MM.1S (cell line): ENCODE results near the gene HOMER1.

Experiments
- DNase-seq: peaks from one replicate; pipeline ENCODE4 v3.0.0-alpha.2; 2015
- H2AFZ ChIP-seq: fragments of 300-600 bp; sonication (generic); 2 replicates; pipeline ENCODE4 v1.6.0; 2016; ENCODE audit warnings: antibody characterized with exemption, low read length
- H3F3A ChIP-seq: fragments of 300-600 bp; sonication (generic); 2 replicates; pipeline ENCODE4 v1.6.1; 2016; ENCODE audit warnings: mild to moderate bottlenecking, antibody characterized with exemption, low read length, moderate library complexity, mixed read lengths; ENCODE audit not compliant: insufficient read depth
- H3K27ac ChIP-seq: fragments of 300-600 bp; sonication (generic); 2 replicates; pipeline ENCODE4 v1.5.1; 2016; ENCODE audit warnings: mild to moderate bottlenecking, low read length
- H3K27me3 ChIP-seq: fragments of 300-600 bp; sonication (generic); replicated peaks from 2 replicates; pipeline ENCODE4 v1.6.0; 2016; ENCODE audit warnings: low read length; ENCODE audit not compliant: insufficient read depth
- H3K36me3 ChIP-seq: fragments of 300-600 bp; sonication (generic); replicated peaks from 2 replicates; pipeline ENCODE4 v1.6.1; 2016; ENCODE audit warnings: mild to moderate bottlenecking, low read length, mixed read lengths; ENCODE audit not compliant: insufficient read depth
- H3K4me1 ChIP-seq: fragments of 300-600 bp; sonication (generic); 2 replicates; pipeline ENCODE4 v1.6.1; 2016; ENCODE audit warnings: low read length, mixed read lengths
- H3K4me2 ChIP-seq: fragments of 300-600 bp; sonication (generic); 2 replicates; pipeline ENCODE4 v1.6.0; 2016; ENCODE audit warnings: low read depth, low read length
- H3K4me3 ChIP-seq: fragments of 300-600 bp; sonication (generic); 2 replicates; pipeline ENCODE4 v1.5.1; 2016; ENCODE audit warnings: low read length, mixed read lengths
- H3K79me2 ChIP-seq: fragments of 300-600 bp; sonication (generic); 2 replicates; pipeline ENCODE4 v1.6.1; 2016; ENCODE audit warnings: mixed run types, low read length, mixed read lengths
- H3K9ac ChIP-seq: fragments of 300-600 bp; sonication (generic); 2 replicates; pipeline ENCODE4 v1.6.1; 2016; ENCODE audit warnings: low read length, mixed read lengths
- H3K9me2 ChIP-seq: fragments of 300-600 bp; sonication (generic); replicated peaks from 2 replicates; pipeline ENCODE4 v1.6.1; 2016; ENCODE audit warnings: mild to moderate bottlenecking, low read length, mixed read lengths; ENCODE audit not compliant: insufficient read depth
- H3K9me3 ChIP-seq: fragments of 300-600 bp; sonication (generic); replicated peaks from 2 replicates; pipeline ENCODE4 v1.6.1; 2016; ENCODE audit warnings: mild to moderate bottlenecking, low read length, mixed read lengths; ENCODE audit not compliant: insufficient read depth
- H4K20me1 ChIP-seq: fragments of 300-600 bp; sonication (generic); 2 replicates; pipeline ENCODE4 v1.6.1; 2016; ENCODE audit warnings: mild to moderate bottlenecking, low read length, moderate library complexity, mixed read lengths; ENCODE audit not compliant: insufficient read depth
- EZH2 ChIP-seq: fragments of 300-600 bp; sonication (generic); optimal IDR thresholded peaks from 2 replicates; pipeline ENCODE3; 2017; ENCODE audit warnings: low read depth, mild to moderate bottlenecking, antibody characterized with exemption, low read length, mixed read lengths
- EZH2phosphoT487 ChIP-seq: fragments of 300-600 bp; sonication (generic); IDR thresholded peaks from 2 replicates; pipeline ENCODE4 v1.6.1; 2018; ENCODE audit warnings: antibody characterized with exemption, low read length
- TF ChIP-seq, protein P1 (sequence below): fragments of 300-600 bp; sonication (generic); IDR thresholded peaks from 2 replicates; pipeline ENCODE4 v1.5.1; 2016; ENCODE audit warnings: antibody characterized with exemption, low read length, mixed read lengths

Gene HOMER1

GRCh38 chr5:79536193-79536906 lies 22.4 kb upstream of the HOMER1 start:
- H3K9ac ChIP-seq, result no peak overlapping the region
- H3K27ac ChIP-seq, result no peak overlapping the region
- H2AFZ ChIP-seq, result no peak overlapping the region
- H3K9me3 ChIP-seq, result no peaks in the 10 kb centered on the region
- H3K36me3 ChIP-seq, result no peaks in the 10 kb centered on the region
- H3K4me3 ChIP-seq, result no peak overlapping the region
- H4K20me1 ChIP-seq, result no peaks in the 10 kb centered on the region
- H3K27me3 ChIP-seq, result no peaks in the 10 kb centered on the region
- H3K79me2 ChIP-seq, result no peaks in the 10 kb centered on the region
- no peak for TF ChIP-seq EZH2
- no peak for TF ChIP-seq EZH2phosphoT487
- H3K4me2 ChIP-seq, result no peak overlapping the region
- no peaks in the 10 kb centered on the region for H3F3A ChIP-seq
- H3K9me2 ChIP-seq, result no peaks in the 10 kb centered on the region
- no peak for DNase-seq
- peaks cover 3% of the 10 kb centered on the region; the same call in 1 of the 2 replicates for H3K4me1 ChIP-seq

DNA sequence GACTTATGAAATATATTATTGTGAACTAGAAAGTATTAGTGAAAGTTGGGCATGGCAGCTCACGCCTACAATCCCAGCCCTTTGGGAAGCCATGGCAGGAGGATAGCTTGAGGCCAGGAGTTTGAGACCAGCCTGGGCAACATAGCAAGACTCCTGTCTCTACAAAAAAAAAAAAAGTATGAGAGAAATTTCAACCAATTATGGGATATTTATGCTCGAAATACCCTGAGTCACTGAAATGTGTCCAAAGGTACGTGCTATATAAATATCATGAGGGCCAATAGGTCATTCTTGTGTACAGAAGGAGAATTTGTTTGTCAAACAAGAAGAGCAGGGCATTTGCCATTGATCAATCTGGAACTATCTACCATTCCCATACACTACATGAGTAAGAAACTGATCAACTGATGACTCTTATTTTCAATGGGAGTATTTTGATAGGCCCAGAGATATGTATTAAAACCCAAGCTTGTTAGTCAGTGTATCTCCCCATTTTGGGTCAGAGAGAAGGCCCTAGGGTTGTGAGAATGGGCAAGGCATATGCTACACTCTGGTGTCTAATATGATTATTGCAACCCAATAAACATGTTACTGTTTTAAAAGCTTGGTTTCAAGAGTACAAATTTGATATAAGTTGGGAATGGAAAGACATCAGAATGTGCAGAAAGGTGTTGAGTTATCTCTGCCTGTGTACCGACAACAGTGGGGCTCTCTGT lies 21.7 kb upstream of the HOMER1 start:
- Histone ChIP-seq H4K20me1 (no peaks in the 10 kb centered on the region), H3K36me3 (no peaks in the 10 kb centered on the region), H3K9me3 (no peaks in the 10 kb centered on the region), H3K27me3 (no peaks in the 10 kb centered on the region), H3K9ac (no peak overlapping the region), H3K4me2 (no peak overlapping the region), H2AFZ (no peak overlapping the region), H3K27ac (no peak overlapping the region), H3K4me1 (peaks cover 3% of the 10 kb centered on the region; the same call in 1 of the 2 replicates), H3K79me2 (no peaks in the 10 kb centered on the region), H3K4me3 (no peak overlapping the region), H3K9me2 (no peaks in the 10 kb centered on the region), H3F3A (no peaks in the 10 kb centered on the region)
- no peak for DNase-seq
- no peak for TF ChIP-seq EZH2phosphoT487
- TF ChIP-seq, protein P1, sequence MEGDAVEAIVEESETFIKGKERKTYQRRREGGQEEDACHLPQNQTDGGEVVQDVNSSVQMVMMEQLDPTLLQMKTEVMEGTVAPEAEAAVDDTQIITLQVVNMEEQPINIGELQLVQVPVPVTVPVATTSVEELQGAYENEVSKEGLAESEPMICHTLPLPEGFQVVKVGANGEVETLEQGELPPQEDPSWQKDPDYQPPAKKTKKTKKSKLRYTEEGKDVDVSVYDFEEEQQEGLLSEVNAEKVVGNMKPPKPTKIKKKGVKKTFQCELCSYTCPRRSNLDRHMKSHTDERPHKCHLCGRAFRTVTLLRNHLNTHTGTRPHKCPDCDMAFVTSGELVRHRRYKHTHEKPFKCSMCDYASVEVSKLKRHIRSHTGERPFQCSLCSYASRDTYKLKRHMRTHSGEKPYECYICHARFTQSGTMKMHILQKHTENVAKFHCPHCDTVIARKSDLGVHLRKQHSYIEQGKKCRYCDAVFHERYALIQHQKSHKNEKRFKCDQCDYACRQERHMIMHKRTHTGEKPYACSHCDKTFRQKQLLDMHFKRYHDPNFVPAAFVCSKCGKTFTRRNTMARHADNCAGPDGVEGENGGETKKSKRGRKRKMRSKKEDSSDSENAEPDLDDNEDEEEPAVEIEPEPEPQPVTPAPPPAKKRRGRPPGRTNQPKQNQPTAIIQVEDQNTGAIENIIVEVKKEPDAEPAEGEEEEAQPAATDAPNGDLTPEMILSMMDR, result no peak
- TF ChIP-seq EZH2, result no peak

- Histone ChIP-seq H2AFZ (no peak overlapping the region), H3K4me3 (no peak overlapping the region)
Observed at GRCh38 chr5:79529110-79529509, 15.2 kb upstream of the HOMER1 start.

More at GRCh38 chr5:79529110-79529509, 15.2 kb upstream of the HOMER1 start:
- Histone ChIP-seq H3K9me2 (no peaks in the 10 kb centered on the region), H3K9me3 (no peaks in the 10 kb centered on the region), H3F3A (no peaks in the 10 kb centered on the region), H3K79me2 (no peaks in the 10 kb centered on the region), H3K27me3 (no peaks in the 10 kb centered on the region), H3K27ac (no peak overlapping the region), H3K9ac (no peak overlapping the region), H3K4me1 (no peaks in the 10 kb centered on the region), H3K36me3 (no peaks in the 10 kb centered on the region), H3K4me2 (no peak overlapping the region), H4K20me1 (no peaks in the 10 kb centered on the region)
- no peak for DNase-seq
- TF ChIP-seq EZH2 (no peak), EZH2phosphoT487 (no peak)
- TF ChIP-seq, protein P1, result no peak
